ENCODE results near the gene STK38L. TPM values are rescaled to one million over a fixed set of nuclear protein-coding genes. Genes with fewer than 3 reads are reported as not detected.

Gene STK38L
- total and polyA plus RNA-seq, 10 of the 15 experiments (the other 5 are each of a cell fraction or from before 2014, with no cell fraction given) = 43.0 to 154 (median 115) TPM

DNA sequence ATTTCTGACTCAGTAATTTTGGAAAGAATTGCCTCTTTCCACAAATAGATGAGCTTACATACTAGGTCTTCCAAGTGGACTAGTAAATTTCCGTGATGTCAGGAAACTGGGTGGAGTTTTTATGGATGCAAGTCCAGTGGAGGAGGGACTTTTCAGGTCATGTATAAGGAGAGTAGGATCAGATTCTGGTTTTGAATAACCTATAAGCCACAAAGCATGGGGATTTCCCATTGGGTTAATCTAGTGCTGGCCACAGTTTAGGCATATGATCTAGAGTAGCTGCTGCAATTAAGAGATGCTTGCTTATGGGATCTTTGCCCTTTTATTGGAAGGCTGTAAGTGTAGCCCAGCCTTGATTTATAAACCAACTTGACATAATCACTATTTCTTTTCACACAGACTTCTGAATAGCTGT, 33.8 kb downstream of the STK38L start (continued):
- TF ChIP-seq, protein P1, sequence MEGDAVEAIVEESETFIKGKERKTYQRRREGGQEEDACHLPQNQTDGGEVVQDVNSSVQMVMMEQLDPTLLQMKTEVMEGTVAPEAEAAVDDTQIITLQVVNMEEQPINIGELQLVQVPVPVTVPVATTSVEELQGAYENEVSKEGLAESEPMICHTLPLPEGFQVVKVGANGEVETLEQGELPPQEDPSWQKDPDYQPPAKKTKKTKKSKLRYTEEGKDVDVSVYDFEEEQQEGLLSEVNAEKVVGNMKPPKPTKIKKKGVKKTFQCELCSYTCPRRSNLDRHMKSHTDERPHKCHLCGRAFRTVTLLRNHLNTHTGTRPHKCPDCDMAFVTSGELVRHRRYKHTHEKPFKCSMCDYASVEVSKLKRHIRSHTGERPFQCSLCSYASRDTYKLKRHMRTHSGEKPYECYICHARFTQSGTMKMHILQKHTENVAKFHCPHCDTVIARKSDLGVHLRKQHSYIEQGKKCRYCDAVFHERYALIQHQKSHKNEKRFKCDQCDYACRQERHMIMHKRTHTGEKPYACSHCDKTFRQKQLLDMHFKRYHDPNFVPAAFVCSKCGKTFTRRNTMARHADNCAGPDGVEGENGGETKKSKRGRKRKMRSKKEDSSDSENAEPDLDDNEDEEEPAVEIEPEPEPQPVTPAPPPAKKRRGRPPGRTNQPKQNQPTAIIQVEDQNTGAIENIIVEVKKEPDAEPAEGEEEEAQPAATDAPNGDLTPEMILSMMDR (IDR thresholded peaks at IDR 0.05 in 2 of 3, conservative IDR thresholded peaks at IDR 0.05 in 1 of 3; ENCODE audit: control insufficient read depth in 2 of 3, extremely low read depth in 1 of 3, insufficient read depth in 1 of 3, low read depth in 3 of 3, low read length in 3 of 3) = no peak
- TF ChIP-seq ASH2L (IDR thresholded peaks at IDR 0.05; ENCODE audit: borderline replicate concordance, low read depth) = no peak
- no peak for TF ChIP-seq ZNF24 (IDR thresholded peaks at IDR 0.05)
- TF ChIP-seq MTA2 (IDR thresholded peaks at IDR 0.05; ENCODE audit: low read depth) = peak; percentile 87
- peak; percentile 71; the same call in 1 of the 2 replicates for TF ChIP-seq NFIC (IDR thresholded peaks at IDR 0.05; ENCODE audit: low read depth, low read length)
- no peak for TF ChIP-seq MEF2A (IDR thresholded peaks at IDR 0.05; ENCODE audit: insufficient read depth, low read depth, low read length)
- TF ChIP-seq, protein P2, sequence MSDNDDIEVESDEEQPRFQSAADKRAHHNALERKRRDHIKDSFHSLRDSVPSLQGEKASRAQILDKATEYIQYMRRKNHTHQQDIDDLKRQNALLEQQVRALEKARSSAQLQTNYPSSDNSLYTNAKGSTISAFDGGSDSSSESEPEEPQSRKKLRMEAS (IDR thresholded peaks at IDR 0.05; ENCODE audit: low read depth, low read length) = no peak
- TF ChIP-seq NFYB (IDR thresholded peaks at IDR 0.05; ENCODE audit: insufficient read depth, low read depth, low read length) = no peak
- TF ChIP-seq HDAC2 (IDR thresholded peaks at IDR 0.05) = no peak
- TF ChIP-seq TBL1XR1 (IDR thresholded peaks at IDR 0.05; ENCODE audit: low read depth, low read length) = no peak
- TF ChIP-seq, protein P3, sequence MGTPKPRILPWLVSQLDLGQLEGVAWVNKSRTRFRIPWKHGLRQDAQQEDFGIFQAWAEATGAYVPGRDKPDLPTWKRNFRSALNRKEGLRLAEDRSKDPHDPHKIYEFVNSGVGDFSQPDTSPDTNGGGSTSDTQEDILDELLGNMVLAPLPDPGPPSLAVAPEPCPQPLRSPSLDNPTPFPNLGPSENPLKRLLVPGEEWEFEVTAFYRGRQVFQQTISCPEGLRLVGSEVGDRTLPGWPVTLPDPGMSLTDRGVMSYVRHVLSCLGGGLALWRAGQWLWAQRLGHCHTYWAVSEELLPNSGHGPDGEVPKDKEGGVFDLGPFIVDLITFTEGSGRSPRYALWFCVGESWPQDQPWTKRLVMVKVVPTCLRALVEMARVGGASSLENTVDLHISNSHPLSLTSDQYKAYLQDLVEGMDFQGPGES (IDR thresholded peaks at IDR 0.05) = no peak
- no peak for TF ChIP-seq MXI1 (IDR thresholded peaks at IDR 0.05; ENCODE audit: low read depth, low read length)
- TF ChIP-seq, protein P4, sequence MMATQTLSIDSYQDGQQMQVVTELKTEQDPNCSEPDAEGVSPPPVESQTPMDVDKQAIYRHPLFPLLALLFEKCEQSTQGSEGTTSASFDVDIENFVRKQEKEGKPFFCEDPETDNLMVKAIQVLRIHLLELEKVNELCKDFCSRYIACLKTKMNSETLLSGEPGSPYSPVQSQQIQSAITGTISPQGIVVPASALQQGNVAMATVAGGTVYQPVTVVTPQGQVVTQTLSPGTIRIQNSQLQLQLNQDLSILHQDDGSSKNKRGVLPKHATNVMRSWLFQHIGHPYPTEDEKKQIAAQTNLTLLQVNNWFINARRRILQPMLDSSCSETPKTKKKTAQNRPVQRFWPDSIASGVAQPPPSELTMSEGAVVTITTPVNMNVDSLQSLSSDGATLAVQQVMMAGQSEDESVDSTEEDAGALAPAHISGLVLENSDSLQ (IDR thresholded peaks at IDR 0.05) = no peak
- TF ChIP-seq BRCA1 (IDR thresholded peaks at IDR 0.05; ENCODE audit: low read depth, low read length) = no peak
- peak; percentile 53; the same call in 1 of the 2 replicates for TF ChIP-seq ATF7 (IDR thresholded peaks at IDR 0.05; ENCODE audit: low read depth)
- TF ChIP-seq MEF2B (IDR thresholded peaks at IDR 0.05; ENCODE audit: partially characterized antibody, poor library complexity, severe bottlenecking) = no peak
- TF ChIP-seq RCOR1 (conservative IDR thresholded peaks at IDR 0.05; ENCODE audit: low read depth, low read length) = no peak
- peak; percentile 55; the same call in 1 of the 2 replicates for TF ChIP-seq CREB1 (IDR thresholded peaks at IDR 0.05; ENCODE audit: low read depth)
- TF ChIP-seq STAT3 (IDR thresholded peaks at IDR 0.05; ENCODE audit: low read depth, low read length) = peak; percentile 67; the same call in 1 of the 2 replicates
- peak; percentile 97 for TF ChIP-seq RUNX3 (IDR thresholded peaks at IDR 0.05; ENCODE audit: low read length)
- TF ChIP-seq, protein P5, sequence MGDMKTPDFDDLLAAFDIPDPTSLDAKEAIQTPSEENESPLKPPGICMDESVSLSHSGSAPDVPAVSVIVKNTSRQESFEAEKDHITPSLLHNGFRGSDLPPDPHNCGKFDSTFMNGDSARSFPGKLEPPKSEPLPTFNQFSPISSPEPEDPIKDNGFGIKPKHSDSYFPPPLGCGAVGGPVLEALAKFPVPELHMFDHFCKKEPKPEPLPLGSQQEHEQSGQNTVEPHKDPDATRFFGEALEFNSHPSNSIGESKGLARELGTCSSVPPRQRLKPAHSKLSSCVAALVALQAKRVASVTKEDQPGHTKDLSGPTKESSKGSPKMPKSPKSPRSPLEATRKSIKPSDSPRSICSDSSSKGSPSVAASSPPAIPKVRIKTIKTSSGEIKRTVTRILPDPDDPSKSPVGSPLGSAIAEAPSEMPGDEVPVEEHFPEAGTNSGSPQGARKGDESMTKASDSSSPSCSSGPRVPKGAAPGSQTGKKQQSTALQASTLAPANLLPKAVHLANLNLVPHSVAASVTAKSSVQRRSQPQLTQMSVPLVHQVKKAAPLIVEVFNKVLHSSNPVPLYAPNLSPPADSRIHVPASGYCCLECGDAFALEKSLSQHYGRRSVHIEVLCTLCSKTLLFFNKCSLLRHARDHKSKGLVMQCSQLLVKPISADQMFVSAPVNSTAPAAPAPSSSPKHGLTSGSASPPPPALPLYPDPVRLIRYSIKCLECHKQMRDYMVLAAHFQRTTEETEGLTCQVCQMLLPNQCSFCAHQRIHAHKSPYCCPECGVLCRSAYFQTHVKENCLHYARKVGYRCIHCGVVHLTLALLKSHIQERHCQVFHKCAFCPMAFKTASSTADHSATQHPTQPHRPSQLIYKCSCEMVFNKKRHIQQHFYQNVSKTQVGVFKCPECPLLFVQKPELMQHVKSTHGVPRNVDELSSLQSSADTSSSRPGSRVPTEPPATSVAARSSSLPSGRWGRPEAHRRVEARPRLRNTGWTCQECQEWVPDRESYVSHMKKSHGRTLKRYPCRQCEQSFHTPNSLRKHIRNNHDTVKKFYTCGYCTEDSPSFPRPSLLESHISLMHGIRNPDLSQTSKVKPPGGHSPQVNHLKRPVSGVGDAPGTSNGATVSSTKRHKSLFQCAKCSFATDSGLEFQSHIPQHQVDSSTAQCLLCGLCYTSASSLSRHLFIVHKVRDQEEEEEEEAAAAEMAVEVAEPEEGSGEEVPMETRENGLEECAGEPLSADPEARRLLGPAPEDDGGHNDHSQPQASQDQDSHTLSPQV (IDR thresholded peaks at IDR 0.05) = no peak
- no peak for TF ChIP-seq BMI1 (IDR thresholded peaks at IDR 0.05; ENCODE audit: borderline replicate concordance)
- TF ChIP-seq RFX5 (IDR thresholded peaks at IDR 0.05; ENCODE audit: low read depth, low read length) = no peak
- peak; percentile 85 for TF ChIP-seq RELA (IDR thresholded peaks at IDR 0.05; ENCODE audit: borderline replicate concordance, partially characterized antibody)
- no peak for TF ChIP-seq PAX8 (IDR thresholded peaks at IDR 0.05)

Data from GM12878 (cell line).